Endothelial cell of umbilical vein (primary cell): ENCODE measurements around the gene LBHD2. TPM values are rescaled to one million over a fixed set of nuclear protein-coding genes. Genes with fewer than 3 reads are reported as not detected.

Source experiments
- BruUV-seq: library from RNA; stranded (reverse); fragments of 400-500 nt; replicated peaks from 2 replicates; lab custom pipeline; 2021; lab: Mats Ljungman, UMichigan
- CTCF ChIA-PET: fragments of 300-600, 350-600 bp; sonication (Branson Sonifier 250); formaldehyde crosslinking; loops from one replicate; lab custom pipeline; 2021; ENCODE audit warnings: antibody characterized with exemption, inconsistent platforms; lab: Charles Lee
- POLR2A ChIA-PET: fragments of 300-600, 350-600 bp; sonication (Branson Sonifier 250); formaldehyde crosslinking; loops from one replicate; lab custom pipeline; 2021; ENCODE audit warnings: antibody characterized with exemption, inconsistent platforms; lab: Charles Lee
- DNase-seq: peaks from one replicate; pipeline ENCODE4 v3.0.0-alpha.2; 2011; ENCODE audit warnings: low read depth, low spot score
- FAIRE-seq: peaks from 2 replicates; lab custom pipeline; 2011; peaks lifted over from hg19 to GRCh38; lab: Jason Lieb, UNC
- H2AFZ ChIP-seq: 2 replicates; pipeline ENCODE4 v1.6.0; 2012; ENCODE audit warnings: low read depth, low read length, control low read depth, inconsistent platforms
- H3K27ac ChIP-seq: 2 replicates; pipeline ENCODE4 v1.5.1; 2011; ENCODE audit warnings: low read depth, mild to moderate bottlenecking, control low read depth, low read length, moderate library complexity; ENCODE audit not compliant: insufficient read depth
- H3K27me3 ChIP-seq, 2 experiments: 2 replicates each; pipeline versions ENCODE4 v1.6.0 to v1.6.1; 2011; ENCODE audit warnings: low read length in 2 of 2, mixed read lengths in 1 of 2; ENCODE audit not compliant: control insufficient read depth in 2 of 2, insufficient read depth in 2 of 2
- H3K36me3 ChIP-seq, 2 experiments: 2 replicates in 1 of 2; 3 replicates in 1 of 2; pipeline ENCODE4 v1.5.1; 2011; ENCODE audit warnings: low read length in 2 of 2, mild to moderate bottlenecking in 1 of 2, moderate library complexity in 1 of 2; ENCODE audit not compliant: control insufficient read depth in 2 of 2, insufficient read depth in 2 of 2; ENCODE audit errors: extremely low read depth in 1 of 2
- H3K4me1 ChIP-seq: 3 replicates; pipeline ENCODE4 v1.5.1; 2011; ENCODE audit warnings: mild to moderate bottlenecking, low read length; ENCODE audit not compliant: control insufficient read depth, insufficient read depth; ENCODE audit errors: extremely low read depth
- H3K4me2 ChIP-seq: 2 replicates; pipeline ENCODE4 v1.6.1; 2011; ENCODE audit warnings: low read length, control low read depth, mixed read lengths; ENCODE audit not compliant: insufficient read depth
- H3K4me3 ChIP-seq, 3 experiments: fragments of 200-600 bp in 1 of 3; sonication (generic), shearing (Covaris generic) in 1 of 3; replicated peaks in 1 of 3; 2 replicates each; pipeline ENCODE4 v1.5.1; 2011 to 2016; ENCODE audit warnings: control low read depth in 3 of 3, low read length in 3 of 3, mild to moderate bottlenecking in 2 of 3, inconsistent platforms in 1 of 3, low read depth in 1 of 3, moderate library complexity in 1 of 3; ENCODE audit not compliant: insufficient read depth in 1 of 3
- H3K79me2 ChIP-seq: 2 replicates; pipeline ENCODE4 v1.6.0; 2012; ENCODE audit warnings: low read length, inconsistent platforms; ENCODE audit not compliant: control insufficient read depth, insufficient read depth
- H3K9ac ChIP-seq: replicated peaks from 2 replicates; pipeline ENCODE3; 2011; ENCODE audit warnings: low read length, control low read depth; ENCODE audit not compliant: insufficient read depth; ENCODE audit errors: extremely low read depth
- H3K9me1 ChIP-seq: replicated peaks from 3 replicates; pipeline ENCODE4 v1.6.0; 2011; ENCODE audit warnings: mild to moderate bottlenecking, low read length; ENCODE audit not compliant: control insufficient read depth, insufficient read depth; ENCODE audit errors: extremely low read depth
- H3K9me3 ChIP-seq: replicated peaks from 2 replicates; pipeline ENCODE4 v1.5.1; 2012; ENCODE audit warnings: low read length, inconsistent platforms; ENCODE audit not compliant: control insufficient read depth, insufficient read depth
- H4K20me1 ChIP-seq: replicated peaks from 2 replicates; pipeline ENCODE3; 2011; ENCODE audit warnings: mild to moderate bottlenecking, low read length; ENCODE audit not compliant: control insufficient read depth, insufficient read depth; ENCODE audit errors: extremely low read depth
- CTCF ChIP-seq, 2 donors: IDR thresholded peaks; 1 replicate in 1 of 2; 2 replicates in 1 of 2; pipeline ENCODE4 v1.5.1; 2011; ENCODE audit warnings: low read length in 2 of 2, mild to moderate bottlenecking in 2 of 2, moderate library complexity in 2 of 2, control low read depth in 1 of 2, inconsistent platforms in 1 of 2, low read depth in 1 of 2; ENCODE audit not compliant: insufficient read depth in 1 of 2; ENCODE audit errors: extremely low read depth in 1 of 2
- EZH2 ChIP-seq: IDR thresholded peaks from 2 replicates; pipeline ENCODE4 v1.6.1; 2012; ENCODE audit warnings: borderline replicate concordance, low read depth, mild to moderate bottlenecking, moderate library complexity, low read length, inconsistent platforms; ENCODE audit not compliant: severe bottlenecking
- FOS ChIP-seq: IDR thresholded peaks from 2 replicates; pipeline ENCODE4 v1.6.1; 2011; ENCODE audit warnings: mild to moderate bottlenecking, low read length, moderate library complexity, borderline replicate concordance; ENCODE audit not compliant: insufficient read depth
- GATA2 ChIP-seq: IDR thresholded peaks from 2 replicates; pipeline ENCODE4 v1.7.0; 2011; ENCODE audit warnings: low read depth, mild to moderate bottlenecking, moderate library complexity, mixed read lengths, low read length; ENCODE audit not compliant: insufficient read length, insufficient read depth
- JUN ChIP-seq: IDR thresholded peaks from 2 replicates; pipeline ENCODE4 v1.6.1; 2011; ENCODE audit warnings: borderline replicate concordance, low read depth; ENCODE audit not compliant: insufficient read length, insufficient read depth
- MAX ChIP-seq: IDR thresholded peaks from 2 replicates; pipeline ENCODE4 v1.6.1; 2011; ENCODE audit not compliant: insufficient read depth, insufficient read length
- MYC ChIP-seq: IDR thresholded peaks from one replicate; pipeline ENCODE4 v1.6.1; 2011; ENCODE audit warnings: mild to moderate bottlenecking, low read depth, low read length
- POLR2A ChIP-seq: IDR thresholded peaks from 2 replicates; pipeline ENCODE4 v1.6.1; 2012; ENCODE audit warnings: low read depth, mild to moderate bottlenecking, control low read depth, low read length
- POLR2AphosphoS5 ChIP-seq: IDR thresholded peaks from 2 replicates; pipeline ENCODE4 v1.6.1; 2012; ENCODE audit warnings: low read depth, mild to moderate bottlenecking, control low read depth, low read length, moderate library complexity; ENCODE audit not compliant: insufficient read depth
- dilution Hi-C: fragments of 300-500 bp; cut with MboI; formaldehyde crosslinking; loops from one replicate; pipeline ENCODE4 v1.15.0; 2019; ENCODE audit warnings: low sequenced_read_pairs; ENCODE audit not compliant: extremely low pct_ligation_motif_present
- intact Hi-C: fragments of 100-400 bp; cut with micrococcal nuclease; formaldehyde crosslinking; loops from one replicate; pipeline ENCODE4 v1.10.0; 2022
- polyA plus RNA-seq, 4 experiments: library from polyadenylated mRNA; depleted of rRNA in 3 of 4; stranded (reverse) in 3 of 4; unstranded in 1 of 4; fragments of >200 nt; gene quantifications; 2 replicates each; pipeline versions ENCODE4 v1.2.1 to v1.2.3, GENCODE V29; 2011 to 2012; ENCODE audit warnings: missing spikeins in 1 of 4
- total RNA-seq: library from RNA; stranded (reverse); gene quantifications from 2 replicates; pipeline ENCODE4 v1.2.3, GENCODE V29; 2021

The LBHD2 gene
- total and polyA plus RNA-seq, 2 donors (not counting 3 experiments of a cell fraction or from before 2014, with no cell fraction given): not detected

- Histone ChIP-seq H4K20me1 (no peaks in the 10 kb centered on the region), H2AFZ (no peak overlapping the region), H3K4me3 (no peak overlapping the region), H3K79me2 (no peaks in the 10 kb centered on the region), H3K9ac (no peak overlapping the region), H3K4me2 (no peak overlapping the region), H3K27ac (no peak overlapping the region), H3K27me3 (no peaks in the 10 kb centered on the region), H3K9me1 (no peaks in the 10 kb centered on the region), H3K36me3 (no peaks in the 10 kb centered on the region), H3K9me3 (no peaks in the 10 kb centered on the region), H3K4me1 (peaks cover 8% of the 10 kb centered on the region)
- CTCF ChIA-PET: no interaction called here
- no peak for FAIRE-seq
- DNase-seq: no peak
- intact Hi-C loops (no loop called here), dilution Hi-C loops (no loop called here)
- BruUV-seq: no TSS peak
- TF ChIP-seq MAX (no peak), EZH2 (no peak), CTCF (IDR thresholded peaks at IDR 0.05; ENCODE audit: extremely low read depth in 1 of 2, insufficient read depth in 1 of 2, low read depth in 1 of 2, low read length in 2 of 2) (no peak), FOS (no peak), POLR2AphosphoS5 (no peak), MYC (no peak), JUN (no peak), GATA2 (no peak), POLR2A (no peak)
- POLR2A ChIA-PET: no interaction called here
These were observed 11.2 kb upstream of the LBHD2 start for GRCh38 chr14:103072595-103073366.
